CD14-positive monocyte (primary cell): ENCODE results near the gene POMGNT2. TPM values are rescaled to one million over a fixed set of nuclear protein-coding genes. Genes with fewer than 3 reads are reported as not detected.

Experiments
- DNase-seq, 3 donors: peaks; one replicate each; pipeline ENCODE4 v3.0.0-alpha.2; 2011 to 2022
- H2AFZ ChIP-seq: 2 replicates; pipeline ENCODE4 v1.6.0; 2012; ENCODE audit warnings: mild to moderate bottlenecking, low read depth, low read length, inconsistent platforms; ENCODE audit not compliant: insufficient read depth, poor library complexity, severe bottlenecking
- H3K27ac ChIP-seq, 2 donors: 1 replicate in 1 of 2; 2 replicates in 1 of 2; pipeline ENCODE4 v1.5.1; 2012 to 2013; ENCODE audit warnings: low read length in 2 of 2, control low read depth in 1 of 2, inconsistent platforms in 1 of 2, low read depth in 1 of 2, mild to moderate bottlenecking in 1 of 2
- H3K27me3 ChIP-seq, 2 donors: one replicate each; pipeline versions ENCODE4 v1.6.0 to v1.6.1; 2011 to 2013; ENCODE audit warnings: low read length in 2 of 2; ENCODE audit not compliant: control insufficient read depth in 2 of 2, insufficient read depth in 2 of 2
- H3K36me3 ChIP-seq, 2 donors: replicated peaks in 1 of 2; 1 replicate in 1 of 2; 2 replicates in 1 of 2; pipeline versions ENCODE4 v1.5.1 to v1.6.1; 2012 to 2013; ENCODE audit warnings: low read length in 2 of 2, control low read depth in 1 of 2, inconsistent platforms in 1 of 2, mild to moderate bottlenecking in 1 of 2; ENCODE audit not compliant: insufficient read depth in 2 of 2, control insufficient read depth in 1 of 2
- H3K4me1 ChIP-seq, 2 donors: 1 replicate in 1 of 2; 2 replicates in 1 of 2; pipeline versions ENCODE4 v1.5.1 to v1.6.1; 2012 to 2013; ENCODE audit warnings: low read length in 2 of 2, control low read depth in 1 of 2, inconsistent platforms in 1 of 2, mild to moderate bottlenecking in 1 of 2, moderate library complexity in 1 of 2; ENCODE audit not compliant: insufficient read depth in 2 of 2, control insufficient read depth in 1 of 2
- H3K4me2 ChIP-seq: replicated peaks from 2 replicates; pipeline ENCODE3; 2012; ENCODE audit warnings: low read length, moderate library complexity, mild to moderate bottlenecking; ENCODE audit not compliant: poor library complexity, severe bottlenecking; ENCODE audit errors: extremely low read depth
- H3K4me3 ChIP-seq, 3 experiments: fragments of 200-600 bp in 1 of 3; sonication (generic) in 1 of 3; replicated peaks in 1 of 3; 1 replicate in 2 of 3; 2 replicates in 1 of 3; pipeline ENCODE4 v1.5.1; 2011 to 2013; ENCODE audit warnings: low read length in 3 of 3, mild to moderate bottlenecking in 3 of 3, control low read depth in 2 of 3, low read depth in 2 of 3, inconsistent platforms in 1 of 3, moderate library complexity in 1 of 3
- H3K79me2 ChIP-seq: 2 replicates; pipeline ENCODE4 v1.6.0; 2012; ENCODE audit warnings: mild to moderate bottlenecking, control low read depth, inconsistent platforms, low read length, moderate library complexity; ENCODE audit not compliant: insufficient read depth
- H3K9ac ChIP-seq: 2 replicates; pipeline ENCODE4 v1.6.0; 2017; ENCODE audit warnings: low read length, mild to moderate bottlenecking; ENCODE audit not compliant: insufficient read depth, poor library complexity, severe bottlenecking
- H3K9me3 ChIP-seq, 2 donors: replicated peaks in 1 of 2; 1 replicate in 1 of 2; 2 replicates in 1 of 2; pipeline versions ENCODE4 v1.5.1 to v1.6.1; 2012 to 2013; ENCODE audit warnings: low read length in 2 of 2, control low read depth in 1 of 2; ENCODE audit not compliant: control insufficient read depth in 1 of 2, insufficient read depth in 1 of 2
- H4K20me1 ChIP-seq: 2 replicates; pipeline ENCODE4 v1.6.0; 2012; ENCODE audit warnings: mild to moderate bottlenecking, low read length, control low read depth, moderate library complexity; ENCODE audit not compliant: insufficient read depth
- H3K27ac Mint-ChIP-seq, 7 donors: one replicate each; pipeline ENCODE4 v1.8.0; 2020; ENCODE audit warnings: mild to moderate bottlenecking in 7 of 7, mixed read lengths in 7 of 7, moderate library complexity in 6 of 7, inconsistent platforms in 2 of 7
- H3K27me3 Mint-ChIP-seq, 3 donors: one replicate each; pipeline ENCODE4 v1.8.0; 2021 to 2022; ENCODE audit warnings: low read depth in 3 of 3, mild to moderate bottlenecking in 3 of 3, mixed read lengths in 3 of 3, moderate library complexity in 3 of 3, inconsistent platforms in 1 of 3
- H3K36me3 Mint-ChIP-seq, 2 donors: one replicate each; pipeline ENCODE4 v1.8.0; 2020; ENCODE audit warnings: mixed read lengths in 2 of 2, inconsistent platforms in 1 of 2, mild to moderate bottlenecking in 1 of 2
- H3K4me1 Mint-ChIP-seq: one replicate; pipeline ENCODE4 v1.8.0; 2020; ENCODE audit warnings: mild to moderate bottlenecking, mixed read lengths
- H3K4me3 Mint-ChIP-seq, 2 donors: one replicate each; pipeline ENCODE4 v1.8.0; 2020; ENCODE audit warnings: mild to moderate bottlenecking in 2 of 2, mixed read lengths in 2 of 2, moderate library complexity in 1 of 2
- H3K9me3 Mint-ChIP-seq, 7 donors: one replicate each; pipeline ENCODE4 v1.8.0; 2020 to 2022; ENCODE audit warnings: mixed read lengths in 7 of 7, mild to moderate bottlenecking in 6 of 7, moderate library complexity in 6 of 7, inconsistent platforms in 2 of 7
- WGBS: methylation state at CpG from one replicate; pipeline ENCODE4 v1.1.5; 2013; ENCODE audit warnings: missing lambda C conversion rate; ENCODE audit not compliant: insufficient coverage; 5-methylcytosine and 5-hydroxymethylcytosine counted together
- intact Hi-C, 2 donors: fragments of 100-400 bp; cut with micrococcal nuclease; formaldehyde crosslinking; loops; one replicate each; pipeline versions ENCODE4 v1.15.0 to v1.15.1; 2023
- polyA plus RNA-seq, 3 donors: library from polyadenylated mRNA; depleted of rRNA in 1 of 3; unstranded in 2 of 3; stranded (reverse) in 1 of 3; fragments of 300-500 nt in 2 of 3; fragments of >200 nt in 1 of 3; fragmentation: Illumina TruSeq in 2 of 3; gene quantifications; 1 replicate in 2 of 3; 2 replicates in 1 of 3; pipeline ENCODE4 v1.2.3, GENCODE V29; 2012 to 2021
- TF ChIP-seq, protein P1 (sequence below): fragments of 200-600 bp; IDR thresholded peaks from one replicate; pipeline ENCODE4 v1.8.0; 2022; ENCODE audit warnings: antibody characterized with exemption, mild to moderate bottlenecking

POMGNT2 gene
- polyA plus RNA-seq, 3 donors = 4.3 to 5.1 (median 4.4) TPM

DNA sequence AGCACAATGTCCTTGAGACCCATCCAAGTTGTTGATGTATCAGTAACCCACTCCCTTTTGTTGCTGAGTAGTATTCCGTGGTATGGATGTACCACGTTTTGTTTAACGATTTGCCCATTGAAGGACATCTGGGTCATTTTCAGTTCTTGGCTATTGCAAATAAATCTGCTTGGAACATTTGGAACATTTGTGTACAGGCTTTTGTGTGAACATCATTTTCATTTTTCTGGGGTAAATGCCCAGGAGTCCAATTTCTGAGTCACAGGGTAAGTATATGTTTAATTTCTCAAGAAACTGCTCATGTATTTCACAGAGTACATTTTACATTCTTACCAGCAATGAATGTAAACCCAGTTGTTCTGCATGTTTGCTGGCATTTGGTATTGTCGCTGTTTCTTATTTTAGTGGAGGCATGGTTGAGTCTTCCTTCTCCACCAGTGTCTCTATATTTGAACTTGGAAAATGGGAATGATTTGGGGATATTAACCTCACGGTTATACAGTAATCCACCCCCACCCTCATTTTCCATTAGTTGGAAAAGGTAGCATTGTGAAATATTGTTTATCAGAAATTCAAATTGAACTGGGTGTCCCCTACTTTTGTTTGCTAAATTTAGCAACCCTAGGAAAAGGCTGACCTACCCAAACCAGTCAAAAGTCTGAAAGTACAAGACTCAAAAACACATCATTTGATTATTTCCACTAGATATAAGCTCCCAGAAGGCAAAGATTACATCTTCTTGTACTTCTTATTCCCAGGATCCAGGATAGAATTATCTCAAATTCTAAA, 30.8 kb downstream of the POMGNT2 start:
- H3K27ac ChIP-seq = no peak overlapping the region
- H4K20me1 ChIP-seq = no peaks in the 10 kb centered on the region
- H3K4me3 Mint-ChIP-seq = no peak overlapping the region
- TF ChIP-seq, protein P1, sequence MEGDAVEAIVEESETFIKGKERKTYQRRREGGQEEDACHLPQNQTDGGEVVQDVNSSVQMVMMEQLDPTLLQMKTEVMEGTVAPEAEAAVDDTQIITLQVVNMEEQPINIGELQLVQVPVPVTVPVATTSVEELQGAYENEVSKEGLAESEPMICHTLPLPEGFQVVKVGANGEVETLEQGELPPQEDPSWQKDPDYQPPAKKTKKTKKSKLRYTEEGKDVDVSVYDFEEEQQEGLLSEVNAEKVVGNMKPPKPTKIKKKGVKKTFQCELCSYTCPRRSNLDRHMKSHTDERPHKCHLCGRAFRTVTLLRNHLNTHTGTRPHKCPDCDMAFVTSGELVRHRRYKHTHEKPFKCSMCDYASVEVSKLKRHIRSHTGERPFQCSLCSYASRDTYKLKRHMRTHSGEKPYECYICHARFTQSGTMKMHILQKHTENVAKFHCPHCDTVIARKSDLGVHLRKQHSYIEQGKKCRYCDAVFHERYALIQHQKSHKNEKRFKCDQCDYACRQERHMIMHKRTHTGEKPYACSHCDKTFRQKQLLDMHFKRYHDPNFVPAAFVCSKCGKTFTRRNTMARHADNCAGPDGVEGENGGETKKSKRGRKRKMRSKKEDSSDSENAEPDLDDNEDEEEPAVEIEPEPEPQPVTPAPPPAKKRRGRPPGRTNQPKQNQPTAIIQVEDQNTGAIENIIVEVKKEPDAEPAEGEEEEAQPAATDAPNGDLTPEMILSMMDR = no peak
- H3K4me1 Mint-ChIP-seq = no peaks in the 10 kb centered on the region
- WGBS = 100% methylated on average over 3 of the region's 5 CpGs
- H3K9ac ChIP-seq = no peak overlapping the region
- peaks cover 0 to 3% of the 10 kb centered on the region in 2 donors for H3K36me3 ChIP-seq
- no peak overlapping the region for H3K4me3 ChIP-seq
- DNase-seq = no peak
- H3K36me3 Mint-ChIP-seq = peaks cover 3 to 8% of the 10 kb centered on the region in 2 donors
- no peaks in the 10 kb centered on the region for H3K9me3 ChIP-seq
- no peaks in the 10 kb centered on the region for H3K79me2 ChIP-seq
- H3K27ac Mint-ChIP-seq = no peak overlapping the region
- H3K27me3 Mint-ChIP-seq = peaks cover 0 to 3% (median 0%) of the 10 kb centered on the region in 3 donors
- no peaks in the 10 kb centered on the region for H3K4me1 ChIP-seq
- intact Hi-C loops = no loop called here
- H2AFZ ChIP-seq = no peak overlapping the region
- peaks cover 0 to 4% (median 2%) of the 10 kb centered on the region in 7 donors for H3K9me3 Mint-ChIP-seq
- no peak overlapping the region for H3K4me2 ChIP-seq
- no peaks in the 10 kb centered on the region for H3K27me3 ChIP-seq

DNA sequence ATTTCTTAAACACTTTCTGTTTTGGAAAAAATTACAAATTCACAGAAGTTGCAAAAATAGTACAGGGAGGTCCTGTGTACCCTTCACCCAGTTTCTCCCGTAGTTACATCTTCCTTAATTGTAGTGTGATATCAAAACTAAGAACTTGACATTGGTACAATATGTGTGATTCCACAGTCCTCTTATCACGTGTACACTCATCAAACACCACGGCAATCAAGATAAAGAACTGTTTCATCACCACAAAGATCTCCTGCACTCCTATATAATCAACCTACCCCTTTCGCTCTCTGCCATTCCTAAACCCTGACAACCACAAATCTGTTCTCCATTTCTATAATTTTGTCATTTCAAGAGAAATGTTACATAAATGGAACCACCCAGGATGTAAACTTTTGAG, 31.4 kb downstream of the POMGNT2 start:
- no peaks in the 10 kb centered on the region for H4K20me1 ChIP-seq
- H3K36me3 Mint-ChIP-seq = peaks cover 0 to 2% of the 10 kb centered on the region in 2 donors
- H3K27me3 ChIP-seq = no peaks in the 10 kb centered on the region
- WGBS = 81% methylated on average over 2 of the region's 4 CpGs
- H3K4me1 ChIP-seq = no peaks in the 10 kb centered on the region
- no peak overlapping the region for H3K9ac ChIP-seq
- no peak overlapping the region for H3K4me3 Mint-ChIP-seq
- DNase-seq = no peak
- no peaks in the 10 kb centered on the region for H3K9me3 ChIP-seq
- H3K27ac ChIP-seq = no peak overlapping the region
- peaks cover 0 to 4% (median 0%) of the 10 kb centered on the region in 7 donors for H3K9me3 Mint-ChIP-seq
- H3K27me3 Mint-ChIP-seq = peaks cover 0 to 3% (median 0%) of the 10 kb centered on the region in 3 donors
- no peaks in the 10 kb centered on the region for H3K4me1 Mint-ChIP-seq
- H3K27ac Mint-ChIP-seq = no peak overlapping the region
- no peak overlapping the region for H2AFZ ChIP-seq
- intact Hi-C loops = no loop called here
- H3K79me2 ChIP-seq = no peaks in the 10 kb centered on the region
- TF ChIP-seq, protein P1 = no peak
- no peak overlapping the region for H3K4me3 ChIP-seq
- H3K4me2 ChIP-seq = no peak overlapping the region
- H3K36me3 ChIP-seq = no peaks in the 10 kb centered on the region
